Regular cardiac myocyte (primary cell): Measurements from ENCODE around the gene ZNF365. TPM values are rescaled to one million over a fixed set of nuclear protein-coding genes. Genes with fewer than 3 reads are reported as not detected.

Experiments
- total RNA-seq: library from RNA; depleted of rRNA; stranded (reverse); fragments of >200 nt; gene quantifications from 2 replicates; pipeline ENCODE4 v1.2.3, GENCODE V29; 2014

The ZNF365 gene, protein sequence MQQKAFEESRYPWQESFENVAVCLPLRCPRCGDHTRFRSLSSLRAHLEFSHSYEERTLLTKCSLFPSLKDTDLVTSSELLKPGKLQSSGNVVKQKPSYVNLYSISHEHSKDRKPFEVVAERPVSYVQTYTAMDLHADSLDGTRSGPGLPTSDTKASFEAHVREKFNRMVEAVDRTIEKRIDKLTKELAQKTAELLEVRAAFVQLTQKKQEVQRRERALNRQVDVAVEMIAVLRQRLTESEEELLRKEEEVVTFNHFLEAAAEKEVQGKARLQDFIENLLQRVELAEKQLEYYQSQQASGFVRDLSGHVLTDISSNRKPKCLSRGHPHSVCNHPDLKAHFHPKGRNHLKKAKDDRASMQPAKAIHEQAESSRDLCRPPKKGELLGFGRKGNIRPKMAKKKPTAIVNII
- 3.3 and 6.2 TPM in 2 replicates for total RNA-seq

GRCh38 chr10:62373995-62374861, at the start of gene ZNF365:
TSS of gene ZNF365 (plus strand) at chr10:62374369. CDS start at chr10:62376194, 1,825 bp downstream.

Other genes with a start within 250 kb of the ZNF365 start
- 1.1 and 1.9 TPM in 2 replicates for gene RTKN2, start 105.5 kb upstream of the ZNF365 start, total RNA-seq